ENCODE results near the gene PLEKHA5. TPM values are rescaled to one million over a fixed set of nuclear protein-coding genes. Genes with fewer than 3 reads are reported as not detected.
"Not testable (repeated sequence)": the region's sequence is repeated elsewhere in the genome, so short reads cannot be mapped to it uniquely, and the experiment has no call there.

Gene PLEKHA5
- total and polyA plus RNA-seq, 7 donors, result 0.52 to 3.3 (median 0.80) TPM

DNA sequence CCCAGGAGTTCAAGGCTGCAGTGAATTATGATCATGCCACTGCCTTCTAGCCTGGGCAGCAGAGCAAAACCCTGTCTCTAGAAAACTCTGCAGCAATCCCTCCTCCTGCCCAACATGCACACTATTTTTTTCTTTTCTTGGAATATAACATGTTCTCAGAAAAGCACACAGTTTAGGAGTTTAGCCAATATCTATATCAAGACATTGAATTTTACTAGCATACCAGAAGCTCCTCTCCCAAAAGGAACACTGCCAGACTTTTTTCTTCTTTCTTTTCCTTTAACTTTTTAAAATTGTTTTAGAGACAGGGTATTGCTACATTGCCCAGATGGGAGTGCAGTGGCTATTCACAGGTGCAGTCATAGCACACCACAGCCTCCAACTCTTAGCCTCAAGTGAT is 202.7 kb downstream of the PLEKHA5 start:
- Histone ChIP-seq H3K9me3 (no peaks in the 10 kb centered on the region), H3K4me1 (no peaks in the 10 kb centered on the region), H3K27me3 (ENCODE audit: insufficient read depth in 3 of 3, low read length in 2 of 3) (peaks cover 0 to 2% (median 0%) of the 10 kb centered on the region in 3 donors), H3K27ac (no peak overlapping the region), H3K36me3 (ENCODE audit: insufficient read depth in 1 of 2, low read depth in 1 of 2) (no peaks in the 10 kb centered on the region), H3K4me3 (no peak overlapping the region)
- ATAC-seq, result no peak
- intact Hi-C loops (cut with DNase I), result no loop called here
- TF ChIP-seq, protein P1, sequence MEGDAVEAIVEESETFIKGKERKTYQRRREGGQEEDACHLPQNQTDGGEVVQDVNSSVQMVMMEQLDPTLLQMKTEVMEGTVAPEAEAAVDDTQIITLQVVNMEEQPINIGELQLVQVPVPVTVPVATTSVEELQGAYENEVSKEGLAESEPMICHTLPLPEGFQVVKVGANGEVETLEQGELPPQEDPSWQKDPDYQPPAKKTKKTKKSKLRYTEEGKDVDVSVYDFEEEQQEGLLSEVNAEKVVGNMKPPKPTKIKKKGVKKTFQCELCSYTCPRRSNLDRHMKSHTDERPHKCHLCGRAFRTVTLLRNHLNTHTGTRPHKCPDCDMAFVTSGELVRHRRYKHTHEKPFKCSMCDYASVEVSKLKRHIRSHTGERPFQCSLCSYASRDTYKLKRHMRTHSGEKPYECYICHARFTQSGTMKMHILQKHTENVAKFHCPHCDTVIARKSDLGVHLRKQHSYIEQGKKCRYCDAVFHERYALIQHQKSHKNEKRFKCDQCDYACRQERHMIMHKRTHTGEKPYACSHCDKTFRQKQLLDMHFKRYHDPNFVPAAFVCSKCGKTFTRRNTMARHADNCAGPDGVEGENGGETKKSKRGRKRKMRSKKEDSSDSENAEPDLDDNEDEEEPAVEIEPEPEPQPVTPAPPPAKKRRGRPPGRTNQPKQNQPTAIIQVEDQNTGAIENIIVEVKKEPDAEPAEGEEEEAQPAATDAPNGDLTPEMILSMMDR (IDR thresholded peaks at IDR 0.05), result no peak
- no peak for DNase-seq

DNA sequence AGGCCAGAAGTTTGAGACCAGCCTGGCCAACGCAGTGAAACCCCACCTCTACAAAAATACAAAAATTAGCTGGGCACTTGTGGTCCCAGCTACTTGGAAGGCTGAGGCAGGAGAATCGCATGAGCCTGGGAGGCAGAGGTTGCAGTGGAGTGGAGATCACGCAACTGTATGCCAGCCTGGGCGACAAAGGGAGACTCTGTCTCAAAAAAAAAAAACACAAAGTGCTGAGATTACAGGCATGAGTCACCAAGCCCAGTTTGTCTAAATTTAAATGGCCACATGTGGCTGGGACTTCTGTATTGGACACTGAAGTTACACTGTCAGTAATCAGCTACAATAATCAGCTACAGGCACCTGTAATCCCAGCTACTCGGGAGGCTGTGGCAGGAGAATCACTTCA is 208.9 kb downstream of the PLEKHA5 start:
- WGBS, 3 donors, result 88 to 97% (median 96%) methylated on average over 5 of the region's 5 CpGs

DNA sequence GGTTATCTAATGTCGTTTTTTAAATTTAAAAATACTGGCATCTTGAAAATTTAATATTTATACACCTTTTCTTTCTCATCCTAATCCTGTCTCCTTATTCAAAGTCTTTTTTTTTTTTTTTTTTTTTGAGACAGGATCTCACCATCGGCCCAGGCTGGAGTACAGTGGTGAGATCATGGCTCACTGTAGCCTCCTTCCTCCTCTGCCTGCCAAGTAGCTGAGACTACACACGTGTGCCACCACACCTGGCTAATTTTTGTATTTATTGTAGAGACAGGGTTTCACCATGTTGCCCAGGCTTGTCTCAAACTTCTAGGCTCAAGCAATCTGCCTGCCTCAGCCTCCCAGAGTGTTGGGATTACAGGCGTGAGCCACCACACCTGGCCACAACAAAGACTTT is 221.3 kb downstream of the PLEKHA5 start:
- H3K4me1 ChIP-seq; H3K27me3 ChIP-seq (ENCODE audit: insufficient read depth in 3 of 3, low read length in 2 of 3); H3K4me3 ChIP-seq; ATAC-seq; DNase-seq; H3K36me3 ChIP-seq (ENCODE audit: insufficient read depth in 1 of 2, low read depth in 1 of 2); H3K9me3 ChIP-seq; H3K27ac ChIP-seq; intact Hi-C loops (cut with DNase I): not testable (repeated sequence)
- WGBS, 3 donors, result 75 to 79% (median 78%) methylated on average over 4 of the region's 4 CpGs

More for the DNA sequence above, 208.9 kb downstream of the PLEKHA5 start:
- Histone ChIP-seq H3K9me3 (no peaks in the 10 kb centered on the region), H3K27me3 (ENCODE audit: insufficient read depth in 3 of 3, low read length in 2 of 3) (no peaks in the 10 kb centered on the region), H3K4me1 (no peaks in the 10 kb centered on the region), H3K4me3 (no peak overlapping the region), H3K27ac (no peak overlapping the region), H3K36me3 (ENCODE audit: insufficient read depth in 1 of 2, low read depth in 1 of 2) (no peaks in the 10 kb centered on the region)
- TF ChIP-seq, protein P1 (IDR thresholded peaks at IDR 0.05), result no peak
- DNase-seq, result no peak
- intact Hi-C loops (cut with DNase I), result no loop called here
- no peak for ATAC-seq

DNA sequence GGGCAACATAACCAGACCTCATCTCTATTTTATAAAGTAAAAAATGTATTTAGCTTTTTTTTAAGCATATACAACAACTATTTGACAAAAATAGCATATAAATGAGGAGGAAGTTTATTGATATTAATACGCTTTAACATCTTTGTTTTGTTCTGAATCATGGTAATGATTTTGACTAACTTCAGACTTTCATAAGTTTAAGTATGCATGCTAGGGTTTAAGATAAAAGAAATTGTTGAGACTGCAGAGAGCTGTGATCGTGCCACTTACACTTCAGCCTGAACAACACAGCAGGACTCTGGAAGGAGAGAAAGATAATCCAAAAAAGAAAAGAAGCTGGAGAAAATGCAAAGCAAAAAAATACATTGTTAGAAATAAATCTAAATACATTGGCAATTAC is 221.8 kb downstream of the PLEKHA5 start:
- H3K4me1 ChIP-seq, result no peaks in the 10 kb centered on the region
- H3K9me3 ChIP-seq, result no peaks in the 10 kb centered on the region
- no peak overlapping the region for H3K4me3 ChIP-seq
- ATAC-seq (no peak), DNase-seq (no peak)
- H3K36me3 ChIP-seq (ENCODE audit: insufficient read depth in 1 of 2, low read depth in 1 of 2), result no peaks in the 10 kb centered on the region
- 97 to 100% (median 98%) methylated on average over 2 of the region's 2 CpGs for WGBS, 3 donors
- no peaks in the 10 kb centered on the region for H3K27me3 ChIP-seq (ENCODE audit: insufficient read depth in 3 of 3, low read length in 2 of 3)
- TF ChIP-seq, protein P1 (IDR thresholded peaks at IDR 0.05), result no peak
- H3K27ac ChIP-seq, result no peak overlapping the region
- intact Hi-C loops (cut with DNase I), result no loop called here

DNA sequence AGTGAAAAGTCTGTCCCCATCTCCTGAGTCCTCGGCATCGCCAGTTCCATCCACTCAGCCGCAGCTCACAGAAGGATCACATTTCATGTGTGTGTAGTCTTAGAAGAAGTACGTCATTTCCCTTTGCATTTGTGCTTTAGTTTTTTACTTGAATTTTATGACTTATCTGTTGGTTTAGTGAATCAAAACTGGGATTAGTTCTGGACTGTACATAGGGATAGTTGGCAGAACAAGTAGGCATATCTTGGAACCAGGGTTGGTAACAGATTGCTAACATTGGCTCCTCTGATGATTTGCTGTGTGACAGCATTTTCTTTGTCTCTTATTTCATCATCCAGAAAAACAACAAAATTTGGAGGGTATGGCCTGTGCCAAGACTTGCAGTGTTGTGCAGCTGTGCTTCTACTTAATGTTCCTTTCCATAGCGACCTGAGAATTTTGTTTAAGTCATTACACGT is 240.2 kb downstream of the PLEKHA5 start:
- intact Hi-C loops (cut with DNase I), result no loop called here
- ATAC-seq (peak in 2 of 4 donors; percentile 40 to 60), DNase-seq (no peak)
- Histone ChIP-seq H3K4me1 (no peaks in the 10 kb centered on the region), H3K36me3 (ENCODE audit: insufficient read depth in 1 of 2, low read depth in 1 of 2) (no peaks in the 10 kb centered on the region), H3K9me3 (no peaks in the 10 kb centered on the region), H3K27ac (no peak overlapping the region), H3K27me3 (ENCODE audit: insufficient read depth in 3 of 3, low read length in 2 of 3) (no peaks in the 10 kb centered on the region), H3K4me3 (no peak overlapping the region)
- WGBS, 3 donors, result 8 to 17% (median 13%) methylated on average over 6 of the region's 6 CpGs
- TF ChIP-seq, protein P1 (IDR thresholded peaks at IDR 0.05), result no peak
